HCT116 (cell line): ENCODE measurements around the gene ITPR1. TPM values are rescaled to one million over a fixed set of nuclear protein-coding genes. Genes with fewer than 3 reads are reported as not detected.

ENCODE experiments used
- ATAC-seq: fragments of 200-7000 bp; cut with Tn5 transposase; 2 replicates; pipeline ENCODE4 v1.9.1; 2020; ENCODE audit warnings: mild to moderate bottlenecking, moderate library complexity
- BruUV-seq: library from RNA; stranded (reverse); fragments of 400-500 nt; replicated peaks from 2 replicates; lab custom pipeline; 2021; lab: Mats Ljungman, UMichigan
- CTCF ChIA-PET: fragments of 300-600 bp; sonication (Branson Sonifier 250); formaldehyde crosslinking; loops from one replicate; lab custom pipeline; 2021; ENCODE audit warnings: antibody characterized with exemption; lab: Charles Lee
- POLR2A ChIA-PET: fragments of 300-600, 350-600 bp; sonication (Branson Sonifier 250); formaldehyde crosslinking; loops from one replicate; lab custom pipeline; 2021; ENCODE audit warnings: antibody characterized with exemption; lab: Charles Lee
- RAD21 ChIA-PET, 2 experiments: fragments of 300-600 bp; sonication (Branson Sonifier 250); formaldehyde crosslinking; loops; one replicate each; lab custom pipeline; 2023; ENCODE audit warnings: low total read pairs in 2 of 2; ENCODE audit not compliant: uncharacterized antibody in 2 of 2, unreplicated experiment in 2 of 2, low non-redundant PET in 1 of 2; lab: Charles Lee
- DNase-seq: peaks from one replicate; pipeline ENCODE4 v3.0.0-alpha.2; 2010; ENCODE audit warnings: low read depth, low spot score
- H2AFZ ChIP-seq: fragments of 200-600 bp; shearing (Covaris generic), sonication (generic); 2 replicates; pipeline ENCODE4 v1.6.1; 2017; ENCODE audit warnings: low read depth, mixed run types, mixed read lengths, antibody characterized with exemption, low read length; ENCODE audit not compliant: poor library complexity, severe bottlenecking
- H3K27ac ChIP-seq: 2 replicates; pipeline ENCODE4 v1.5.1; 2012; ENCODE audit warnings: low read depth, low read length
- H3K27me3 ChIP-seq: fragments of 200-600 bp; sonication (generic); 2 replicates; pipeline ENCODE4 v1.6.1; 2016; ENCODE audit warnings: mixed run types, low read length, mixed read lengths; ENCODE audit not compliant: insufficient read depth
- H3K36me3 ChIP-seq, 2 experiments: fragments of 200-500 bp in 1 of 2; fragments of 200-600 bp in 1 of 2; sonication (Bioruptor generic) in 1 of 2; sonication (generic) in 1 of 2; 2 replicates each; pipeline versions ENCODE4 v1.5.1 to v1.6.1; 2014 to 2016; ENCODE audit warnings: low read length in 2 of 2, inconsistent platforms in 1 of 2, mixed read lengths in 1 of 2, mixed run types in 1 of 2; ENCODE audit not compliant: insufficient read depth in 2 of 2, control insufficient read depth in 1 of 2
- H3K4me1 ChIP-seq, 2 experiments: fragments of 200-600 bp in 1 of 2; sonication (generic) in 1 of 2; 2 replicates each; pipeline versions ENCODE4 v1.5.1 to v1.6.1; 2012 to 2017; ENCODE audit warnings: low read length in 2 of 2, inconsistent platforms in 1 of 2, mild to moderate bottlenecking in 1 of 2, mixed read lengths in 1 of 2, mixed run types in 1 of 2, moderate library complexity in 1 of 2; ENCODE audit not compliant: insufficient read depth in 2 of 2, control insufficient read depth in 1 of 2
- H3K4me2 ChIP-seq: fragments of 200-600 bp; sonication (generic); 2 replicates; pipeline ENCODE4 v1.6.1; 2017; ENCODE audit warnings: mixed run types, low read length, mixed read lengths
- H3K4me3 ChIP-seq, 2 experiments: fragments of 200-600 bp in 1 of 2; sonication (generic) in 1 of 2; replicated peaks in 1 of 2; 2 replicates each; pipeline ENCODE4 v1.5.1; 2011 to 2016; ENCODE audit warnings: low read length in 2 of 2, control low read depth in 1 of 2, low read depth in 1 of 2, mild to moderate bottlenecking in 1 of 2, mixed read lengths in 1 of 2, mixed run types in 1 of 2
- H3K79me2 ChIP-seq: fragments of 200-600 bp; sonication (generic); 2 replicates; pipeline ENCODE4 v1.6.1; 2017; ENCODE audit warnings: mild to moderate bottlenecking, mixed run types, low read length, moderate library complexity, mixed read lengths; ENCODE audit not compliant: insufficient read depth
- H3K9ac ChIP-seq: fragments of 200-600 bp; sonication (generic); 2 replicates; pipeline ENCODE4 v1.6.1; 2016; ENCODE audit warnings: low read length, mixed read lengths
- H3K9me2 ChIP-seq: fragments of 200-600 bp; sonication (generic), shearing (Covaris generic); 2 replicates; pipeline ENCODE4 v1.6.1; 2017; ENCODE audit warnings: mixed run types, mild to moderate bottlenecking, moderate library complexity; ENCODE audit not compliant: insufficient read depth
- H3K9me3 ChIP-seq, 2 experiments: fragments of 200-500 bp in 1 of 2; fragments of 200-600 bp in 1 of 2; sonication (Bioruptor generic) in 1 of 2; sonication (generic) in 1 of 2; 2 replicates each; pipeline ENCODE4 v1.6.1; 2014 to 2017; ENCODE audit warnings: low read length in 2 of 2, mixed read lengths in 2 of 2, inconsistent platforms in 1 of 2, low read depth in 1 of 2, mild to moderate bottlenecking in 1 of 2, mixed run types in 1 of 2, moderate library complexity in 1 of 2; ENCODE audit not compliant: control insufficient read depth in 1 of 2, insufficient read depth in 1 of 2
- H4K20me1 ChIP-seq: fragments of 200-600 bp; sonication (generic), shearing (Covaris generic); 2 replicates; pipeline ENCODE4 v1.6.1; 2017; ENCODE audit warnings: mixed run types, mild to moderate bottlenecking, moderate library complexity; ENCODE audit not compliant: insufficient read depth
- ATF3 ChIP-seq: IDR thresholded peaks from 2 replicates; pipeline ENCODE4 v1.6.1; 2012
- CBX3 ChIP-seq: IDR thresholded peaks from 2 replicates; pipeline ENCODE4 v1.6.1; 2012; ENCODE audit warnings: low read depth
- CEBPB ChIP-seq: IDR thresholded peaks from 2 replicates; pipeline ENCODE4 v1.6.1; 2012; ENCODE audit warnings: low read depth
- EGR1 ChIP-seq: IDR thresholded peaks from 2 replicates; pipeline ENCODE4 v1.6.1; 2012; ENCODE audit warnings: low read depth
- ELF1 ChIP-seq: IDR thresholded peaks from 2 replicates; pipeline ENCODE4 v1.6.1; 2012; ENCODE audit warnings: low read depth, borderline replicate concordance
- EZH2 ChIP-seq: fragments of 200-600 bp; sonication (generic); IDR thresholded peaks from 2 replicates; pipeline ENCODE4 v1.6.1; 2017; ENCODE audit warnings: antibody characterized with exemption, mixed run types
- EZH2phosphoT487 ChIP-seq: fragments of 200-600 bp; IDR thresholded peaks from 2 replicates; pipeline ENCODE4 v1.6.1; 2018; ENCODE audit warnings: antibody characterized with exemption, borderline replicate concordance
- FOSL1 ChIP-seq: IDR thresholded peaks from 2 replicates; pipeline ENCODE4 v1.6.1; 2012; ENCODE audit warnings: low read depth
- JUND ChIP-seq: IDR thresholded peaks from 2 replicates; pipeline ENCODE4 v1.6.1; 2012
- POLR2A ChIP-seq: IDR thresholded peaks from 2 replicates; pipeline ENCODE4 v1.7.0; 2011; ENCODE audit warnings: borderline replicate concordance; ENCODE audit not compliant: insufficient read depth, insufficient read length; ENCODE audit errors: extremely low read depth
- POLR2AphosphoS5 ChIP-seq: IDR thresholded peaks from 2 replicates; pipeline ENCODE4 v1.6.1; 2011; ENCODE audit warnings: mild to moderate bottlenecking, low read depth, low read length, moderate library complexity
- RAD21 ChIP-seq: IDR thresholded peaks from 2 replicates; pipeline ENCODE4 v1.6.1; 2012; ENCODE audit warnings: low read depth, mild to moderate bottlenecking
- SP1 ChIP-seq: IDR thresholded peaks from 2 replicates; pipeline ENCODE4 v1.6.1; 2012; ENCODE audit warnings: low read depth
- SRF ChIP-seq: IDR thresholded peaks from 2 replicates; pipeline ENCODE4 v1.6.1; 2012; ENCODE audit warnings: low read depth
- TCF7L2 ChIP-seq: IDR thresholded peaks from 2 replicates; pipeline ENCODE4 v1.7.0; 2011; ENCODE audit warnings: borderline replicate concordance, inconsistent platforms; ENCODE audit not compliant: insufficient read depth, insufficient read length; ENCODE audit errors: extremely low read depth
- ZFX ChIP-seq: fragments of 450-650 bp; IDR thresholded peaks from 2 replicates; pipeline ENCODE4 v1.6.1; 2017
- ZNF274 ChIP-seq: fragments of 200-500 bp; sonication (Bioruptor generic); IDR thresholded peaks from 2 replicates; pipeline ENCODE4 v1.6.1; 2014; ENCODE audit warnings: mild to moderate bottlenecking, low read depth, low read length, inconsistent platforms
- intact Hi-C: fragments of 100-400 bp; cut with micrococcal nuclease; formaldehyde crosslinking; loops from 2 replicates; pipeline ENCODE4 v1.10.0; 2022
- total RNA-seq: library from RNA; stranded (reverse); gene quantifications from one replicate; pipeline ENCODE4 v1.2.1, GENCODE V29; 2021; ENCODE audit not compliant: unreplicated experiment
- TF ChIP-seq, protein P1 (sequence below): IDR thresholded peaks from 2 replicates; pipeline ENCODE4 v1.6.1; 2012
- TF ChIP-seq, protein P2 (sequence below): IDR thresholded peaks from 2 replicates; pipeline ENCODE4 v1.6.1; 2012; ENCODE audit warnings: low read depth

The ITPR1 gene
- total RNA-seq, 1 experiment from 2014 or later = 9.2 TPM

GRCh38 chr3:4849136-4849535 is 356.0 kb downstream of the ITPR1 start:
- Histone ChIP-seq H3K4me3 (no peak overlapping the region), H2AFZ (no peak overlapping the region), H3K27me3 (no peaks in the 10 kb centered on the region), H3K9me3 (no peaks in the 10 kb centered on the region), H4K20me1 (no peaks in the 10 kb centered on the region), H3K9ac (no peak overlapping the region), H3K9me2 (no peaks in the 10 kb centered on the region), H3K4me2 (no peak overlapping the region), H3K36me3 (no peaks in the 10 kb centered on the region), H3K4me1 (no peaks in the 10 kb centered on the region), H3K27ac (no peak overlapping the region), H3K79me2 (no peaks in the 10 kb centered on the region)
- DNase-seq = no peak
- no peak for ATAC-seq
- BruUV-seq = no TSS peak
- intact Hi-C loops = no loop called here
- ChIA-PET RAD21 (no interaction called here), CTCF (no interaction called here), POLR2A (no interaction called here)
- TF ChIP-seq CEBPB (no peak), CBX3 (no peak), SRF (no peak), EZH2 (no peak), POLR2A (no peak), EZH2phosphoT487 (no peak), EGR1 (no peak), ZNF274 (no peak), RAD21 (no peak)
- TF ChIP-seq, protein P1, sequence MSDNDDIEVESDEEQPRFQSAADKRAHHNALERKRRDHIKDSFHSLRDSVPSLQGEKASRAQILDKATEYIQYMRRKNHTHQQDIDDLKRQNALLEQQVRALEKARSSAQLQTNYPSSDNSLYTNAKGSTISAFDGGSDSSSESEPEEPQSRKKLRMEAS = no peak

GRCh38 chr3:4849739-4850138 is 356.6 kb downstream of the ITPR1 start:
- Histone ChIP-seq H4K20me1 (no peaks in the 10 kb centered on the region), H2AFZ (no peak overlapping the region), H3K4me2 (no peak overlapping the region), H3K4me1 (no peaks in the 10 kb centered on the region), H3K4me3 (no peak overlapping the region), H3K27ac (no peak overlapping the region), H3K36me3 (no peaks in the 10 kb centered on the region), H3K79me2 (no peaks in the 10 kb centered on the region), H3K9me2 (no peaks in the 10 kb centered on the region), H3K27me3 (no peaks in the 10 kb centered on the region), H3K9ac (no peak overlapping the region), H3K9me3 (no peaks in the 10 kb centered on the region)
- ChIA-PET CTCF (no interaction called here), RAD21 (no interaction called here), POLR2A (no interaction called here)
- DNase-seq (no peak), ATAC-seq (no peak)
- no TSS peak for BruUV-seq
- intact Hi-C loops = no loop called here
- no peak for TF ChIP-seq TCF7L2
- TF ChIP-seq, protein P2, sequence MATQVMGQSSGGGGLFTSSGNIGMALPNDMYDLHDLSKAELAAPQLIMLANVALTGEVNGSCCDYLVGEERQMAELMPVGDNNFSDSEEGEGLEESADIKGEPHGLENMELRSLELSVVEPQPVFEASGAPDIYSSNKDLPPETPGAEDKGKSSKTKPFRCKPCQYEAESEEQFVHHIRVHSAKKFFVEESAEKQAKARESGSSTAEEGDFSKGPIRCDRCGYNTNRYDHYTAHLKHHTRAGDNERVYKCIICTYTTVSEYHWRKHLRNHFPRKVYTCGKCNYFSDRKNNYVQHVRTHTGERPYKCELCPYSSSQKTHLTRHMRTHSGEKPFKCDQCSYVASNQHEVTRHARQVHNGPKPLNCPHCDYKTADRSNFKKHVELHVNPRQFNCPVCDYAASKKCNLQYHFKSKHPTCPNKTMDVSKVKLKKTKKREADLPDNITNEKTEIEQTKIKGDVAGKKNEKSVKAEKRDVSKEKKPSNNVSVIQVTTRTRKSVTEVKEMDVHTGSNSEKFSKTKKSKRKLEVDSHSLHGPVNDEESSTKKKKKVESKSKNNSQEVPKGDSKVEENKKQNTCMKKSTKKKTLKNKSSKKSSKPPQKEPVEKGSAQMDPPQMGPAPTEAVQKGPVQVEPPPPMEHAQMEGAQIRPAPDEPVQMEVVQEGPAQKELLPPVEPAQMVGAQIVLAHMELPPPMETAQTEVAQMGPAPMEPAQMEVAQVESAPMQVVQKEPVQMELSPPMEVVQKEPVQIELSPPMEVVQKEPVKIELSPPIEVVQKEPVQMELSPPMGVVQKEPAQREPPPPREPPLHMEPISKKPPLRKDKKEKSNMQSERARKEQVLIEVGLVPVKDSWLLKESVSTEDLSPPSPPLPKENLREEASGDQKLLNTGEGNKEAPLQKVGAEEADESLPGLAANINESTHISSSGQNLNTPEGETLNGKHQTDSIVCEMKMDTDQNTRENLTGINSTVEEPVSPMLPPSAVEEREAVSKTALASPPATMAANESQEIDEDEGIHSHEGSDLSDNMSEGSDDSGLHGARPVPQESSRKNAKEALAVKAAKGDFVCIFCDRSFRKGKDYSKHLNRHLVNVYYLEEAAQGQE = no peak
- no peak for TF ChIP-seq EGR1
- no peak for TF ChIP-seq CBX3
- TF ChIP-seq RAD21 = no peak
- TF ChIP-seq EZH2 = no peak
- TF ChIP-seq ELF1 = no peak
- TF ChIP-seq JUND = no peak
- no peak for TF ChIP-seq ATF3
- TF ChIP-seq ZFX = no peak
- no peak for TF ChIP-seq EZH2phosphoT487
- TF ChIP-seq SRF = no peak
- TF ChIP-seq FOSL1 = no peak
- no peak for TF ChIP-seq SP1
- no peak for TF ChIP-seq CEBPB
- TF ChIP-seq POLR2AphosphoS5 = no peak
- TF ChIP-seq ZNF274 = no peak
